ENCODE data around the gene YIF1A.
"Not testable (repeated sequence)": the region's sequence is repeated elsewhere in the genome, so short reads cannot be mapped to it uniquely, and the experiment has no call there.

YIF1A gene

GRCh38 chr11:66325263-66325671 is 36.3 kb upstream of the YIF1A start:
- no peak for DNase-seq

DNA sequence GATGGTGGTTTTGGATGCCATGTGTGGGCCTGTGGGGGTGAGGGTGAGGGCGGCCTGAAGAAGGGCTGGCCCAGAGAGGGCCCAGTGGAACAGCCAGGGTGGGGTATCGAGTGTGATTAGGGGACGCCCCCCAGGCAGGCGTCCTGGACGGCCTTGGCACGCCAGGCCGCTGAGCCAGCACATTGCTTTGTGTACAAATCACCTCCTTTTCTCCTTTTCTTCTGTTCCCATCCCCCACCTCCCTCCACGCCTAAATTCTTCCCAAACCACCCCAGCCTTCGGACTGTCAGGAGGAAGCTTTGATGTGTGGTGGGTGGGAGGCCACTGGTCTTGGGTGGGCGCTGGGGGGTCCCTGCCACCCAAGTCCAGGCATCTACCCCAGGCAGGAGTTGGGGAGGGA is 35.7 kb upstream of the YIF1A start:
- DNase-seq, result no peak

DNA sequence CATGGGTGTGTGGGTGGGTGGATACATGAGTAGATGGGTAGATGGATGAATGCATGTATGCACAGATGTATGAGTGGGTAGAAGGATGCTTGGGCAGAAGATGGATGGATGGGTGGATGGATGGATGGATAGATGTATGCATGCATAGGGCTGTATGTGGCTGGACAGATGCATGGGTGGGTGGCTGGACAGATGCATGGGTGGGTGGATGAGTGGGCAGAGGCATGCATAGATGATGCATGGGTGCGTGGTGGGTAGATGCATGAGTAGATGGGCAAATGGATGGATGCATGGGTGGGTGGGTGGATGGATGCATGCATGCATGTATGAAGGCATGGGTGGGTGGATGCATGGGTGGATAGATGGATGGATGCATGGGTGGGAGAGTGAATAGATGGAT is 34.7 kb upstream of the YIF1A start:
- no peak for DNase-seq

DNA sequence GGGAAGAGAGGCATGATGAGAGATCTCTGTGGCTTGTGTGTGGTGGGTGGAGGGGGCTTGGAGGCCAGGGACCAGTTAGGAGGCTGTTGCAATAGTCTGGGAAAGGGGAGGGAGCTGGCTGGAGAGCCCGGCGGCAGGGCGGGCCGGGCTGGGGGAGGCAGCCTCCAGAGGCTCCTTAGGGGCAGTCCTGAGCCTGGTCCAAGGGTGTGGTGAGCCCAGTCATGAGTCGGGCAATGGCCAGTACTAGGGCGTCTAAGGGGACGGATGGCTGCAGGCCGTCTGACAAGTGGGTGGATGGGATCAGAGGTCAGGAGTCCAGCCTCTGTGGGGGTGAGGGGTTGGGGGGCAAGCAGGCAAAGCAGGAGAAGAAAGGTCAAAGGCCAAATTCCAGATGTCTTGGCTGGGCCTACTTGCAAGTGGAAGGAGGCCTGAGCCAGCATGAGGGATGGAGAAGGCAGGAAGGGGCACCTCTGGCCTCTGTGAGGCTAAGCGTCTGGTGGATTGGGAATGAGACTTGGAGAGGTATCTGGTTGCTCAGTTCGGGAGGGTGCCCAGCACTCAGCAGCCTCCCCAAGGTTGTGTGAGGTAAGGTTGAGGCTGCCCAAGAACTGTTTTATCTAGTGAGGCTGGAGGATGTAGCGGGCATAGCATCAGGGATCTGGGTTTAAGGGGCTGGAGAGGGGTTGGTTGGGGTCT is 33.9 kb upstream of the YIF1A start:
- no peak for DNase-seq

- no peak for DNase-seq
Measured at GRCh38 chr11:66321606-66322005, 32.7 kb upstream of the YIF1A start.

DNA sequence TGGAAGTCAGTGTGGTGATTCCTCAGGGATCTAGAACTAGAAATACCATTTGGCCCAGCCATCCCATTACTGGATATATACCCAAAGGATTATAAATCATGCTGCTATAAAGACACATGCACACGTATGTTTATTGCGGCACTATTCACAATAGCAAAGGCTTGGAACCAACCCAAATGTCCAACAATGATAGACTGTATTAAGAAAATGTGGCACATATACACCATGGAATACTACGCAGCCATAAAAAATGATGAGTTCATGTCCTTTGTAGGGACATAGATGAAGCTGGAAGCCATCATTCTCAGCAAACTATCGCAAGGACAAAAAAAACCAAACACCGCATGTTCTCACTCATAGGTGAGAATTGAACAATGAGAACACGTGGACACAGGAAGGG is 31.8 kb upstream of the YIF1A start:
- DNase-seq, result not testable (repeated sequence)

DNA sequence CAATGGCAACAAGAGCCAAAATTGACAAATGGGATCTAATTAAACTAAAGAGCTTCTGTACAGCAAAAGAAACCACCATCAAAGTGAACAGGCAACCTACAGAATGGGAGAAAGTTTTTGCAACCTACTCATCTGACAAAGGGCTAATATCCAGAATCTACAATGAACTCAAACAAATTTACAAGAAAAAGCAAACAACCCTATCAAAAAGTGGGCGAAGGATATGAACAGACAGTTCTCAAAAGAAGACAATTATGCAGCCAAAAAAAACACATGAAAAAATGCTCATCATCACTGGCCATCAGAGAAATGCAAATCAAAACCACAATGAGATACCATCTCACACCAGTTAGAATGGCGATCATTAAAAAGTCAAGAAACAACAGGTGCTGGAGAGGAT is 31.3 kb upstream of the YIF1A start:
- not testable (repeated sequence) for DNase-seq

DNA sequence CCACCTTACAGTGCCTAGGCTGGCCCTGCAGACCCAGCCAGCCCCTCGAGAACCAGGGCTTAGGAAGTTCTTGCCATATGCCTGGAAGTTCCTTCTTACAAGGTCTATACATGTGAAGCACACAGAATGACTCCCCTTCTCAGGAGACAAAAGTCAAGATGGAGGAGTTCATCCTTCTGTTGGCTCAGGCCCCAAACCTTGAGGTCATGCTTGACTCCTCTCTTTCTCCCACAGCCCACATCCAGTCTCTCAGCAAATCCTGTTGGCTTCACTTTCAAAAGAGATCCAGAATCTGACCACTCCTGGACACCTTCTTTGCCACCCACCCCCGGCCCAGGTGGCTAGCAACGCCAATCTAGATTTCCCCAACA is 29.6 kb upstream of the YIF1A start:
- DNase-seq, result no peak

- no peak for DNase-seq
Measured at GRCh38 chr11:66317723-66318599, 29.0 kb upstream of the YIF1A start.

GRCh38 chr11:66317322-66317722 is 28.4 kb upstream of the YIF1A start:
- no peak for DNase-seq

- no peak for DNase-seq
Measured at GRCh38 chr11:66316849-66317251, 27.9 kb upstream of the YIF1A start, which contains the start of gene CD248. Gene CD248 (minus strand): TSS chr11:66317044. CDS start chr11:66317027, 17 bp downstream.

DNA sequence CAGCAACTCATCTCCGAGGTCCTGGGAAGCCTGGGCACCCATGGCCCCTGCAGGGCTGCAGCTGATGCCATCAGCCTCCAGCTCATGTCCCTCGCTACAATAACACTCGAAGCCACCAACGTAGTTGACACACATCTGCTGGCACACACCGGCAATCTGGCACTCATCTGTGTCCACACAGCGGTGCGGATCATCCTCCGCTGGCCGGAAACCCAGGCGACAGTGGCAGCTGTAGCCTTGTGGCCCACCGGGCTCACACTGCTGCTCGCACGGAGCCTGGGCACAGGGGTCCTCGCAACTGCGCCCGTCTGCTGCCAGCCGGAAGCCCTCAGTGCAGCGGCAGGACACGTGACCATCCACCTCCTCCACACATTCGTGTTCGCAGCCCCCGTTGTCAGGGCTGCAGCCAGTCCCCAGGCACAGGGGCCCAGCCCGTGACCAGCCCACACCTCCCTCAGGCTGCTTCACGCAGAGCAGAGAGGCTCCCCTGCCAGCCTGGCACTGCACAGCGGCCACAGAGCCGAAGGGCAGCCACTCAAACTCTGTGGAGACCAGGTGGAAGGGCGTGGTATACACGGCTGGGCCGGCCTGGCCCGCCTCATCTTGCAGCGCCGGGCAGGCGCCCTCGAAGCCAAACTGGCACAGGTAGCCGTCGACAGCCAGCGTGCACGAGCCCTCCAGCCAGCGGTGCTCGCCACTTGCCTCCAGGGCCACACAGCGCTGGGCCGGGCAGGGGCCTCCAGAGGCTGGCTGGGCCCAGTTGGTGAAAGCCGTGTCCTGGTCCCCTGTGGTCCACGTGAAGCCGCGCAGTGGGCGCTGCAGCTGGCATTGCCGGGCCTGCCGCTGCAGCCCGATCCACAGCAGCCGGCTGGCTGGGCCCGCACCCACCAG is 27.2 kb upstream of the YIF1A start:
- no peak for DNase-seq

DNA sequence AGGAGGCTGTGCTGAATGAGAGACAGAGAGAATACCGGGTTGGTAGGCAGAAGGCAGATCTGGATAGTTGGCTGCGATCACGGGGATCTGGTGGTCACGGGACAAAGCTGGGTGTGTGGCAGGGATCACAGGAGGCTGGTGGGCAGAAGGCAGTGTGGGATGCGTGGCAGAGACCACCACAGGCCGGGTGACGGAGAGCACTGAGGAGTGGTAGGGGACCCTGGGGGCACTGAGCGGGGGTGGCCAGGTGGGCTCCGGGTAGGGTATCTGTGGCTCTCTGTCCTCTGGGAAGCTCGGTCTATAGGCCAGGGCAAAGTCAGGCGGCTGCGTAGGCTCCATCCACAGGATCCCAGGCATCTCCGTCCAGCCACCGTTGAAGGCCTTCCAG is 26.5 kb upstream of the YIF1A start:
- no peak for DNase-seq

DNA sequence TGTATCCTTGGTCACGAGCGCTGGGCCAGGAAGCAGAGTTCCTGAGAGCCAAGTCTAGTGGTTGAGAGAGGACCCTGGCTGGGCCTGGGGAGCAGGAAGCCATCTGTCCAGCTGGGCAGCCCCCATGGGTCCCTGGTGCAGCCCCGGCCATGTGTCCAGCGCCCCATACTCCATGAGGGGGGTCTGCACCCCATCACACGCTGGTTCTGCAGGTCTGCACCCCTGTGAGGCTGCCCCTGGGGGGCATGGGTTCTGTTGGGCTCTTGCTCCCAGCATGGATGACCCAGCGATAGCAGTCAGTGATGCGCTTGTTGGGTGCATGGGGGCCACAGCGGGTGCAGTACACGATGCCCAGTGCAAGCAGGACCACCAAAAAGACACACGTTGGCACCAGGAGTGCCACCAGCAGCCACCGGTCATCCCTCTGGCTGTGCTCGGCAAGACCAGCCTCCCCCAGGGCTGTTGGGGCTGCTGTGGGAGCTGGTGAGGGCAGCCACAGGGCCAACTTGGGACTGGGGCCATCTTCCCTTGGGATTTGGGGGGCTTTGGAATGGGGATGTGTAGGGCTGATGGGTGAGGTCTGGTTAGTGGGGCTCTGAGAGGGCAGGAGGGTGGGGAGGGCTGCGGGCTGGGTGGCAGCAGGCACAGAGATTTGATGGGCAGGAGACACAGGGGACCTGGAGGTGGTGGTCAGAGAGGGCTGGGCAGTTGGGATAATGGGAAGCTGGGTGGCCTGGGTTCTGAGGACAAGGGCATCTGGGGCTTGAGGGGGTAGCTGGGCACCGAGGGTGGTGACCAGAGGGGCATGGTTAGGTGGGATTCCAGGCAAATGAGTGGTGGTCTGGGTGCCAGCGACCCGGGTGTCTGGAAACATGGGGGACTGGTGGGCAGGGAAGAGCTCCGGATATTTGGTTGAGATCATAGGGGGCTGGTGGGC is 25.9 kb upstream of the YIF1A start:
- no peak for DNase-seq

GRCh38 chr11:66314186-66314501 is 25.2 kb upstream of the YIF1A start:
- no peak for DNase-seq

GRCh38 chr11:66313321-66314185 is 24.6 kb upstream of the YIF1A start:
- DNase-seq, result no peak

GRCh38 chr11:66312549-66313320 is 23.8 kb upstream of the YIF1A start:
- DNase-seq, result peak; percentile 83 to 87

- DNase-seq, result peak; percentile 93 to 95
Measured at GRCh38 chr11:66311965-66312548, 23.1 kb upstream of the YIF1A start.

- no peak for DNase-seq
Measured at GRCh38 chr11:66311470-66311964, 22.6 kb upstream of the YIF1A start.
